K562 (cell line): ENCODE measurements around the gene HYOU1. TPM values are rescaled to one million over a fixed set of nuclear protein-coding genes. Genes with fewer than 3 reads are reported as not detected.
"Not testable (repeated sequence)": the region's sequence is repeated elsewhere in the genome, so short reads cannot be mapped to it uniquely, and the experiment has no call there.

ENCODE experiments used
- ATAC-seq: fragments of 200-7000 bp; cut with Tn5 transposase; 3 replicates; pipeline ENCODE4 v1.9.1; 2020; ENCODE audit warnings: moderate library complexity
- BruUV-seq: library from RNA; stranded (reverse); fragments of 400-500 nt; replicated peaks from 2 replicates; lab custom pipeline; 2021; lab: Mats Ljungman, UMichigan
- CTCF ChIA-PET: fragments of 300-600 bp; formaldehyde crosslinking; extraction: SDS; loops from one replicate; lab custom pipeline; 2021; ENCODE audit warnings: low intra/inter-chr PET ratio; lab: Yijun Ruan, JAX
- POLR2A ChIA-PET: fragments of 300-600, 350-650 bp; sonication (Branson Sonifier 250); formaldehyde crosslinking; extraction: SDS; loops from one replicate; lab custom pipeline; 2021; ENCODE audit warnings: antibody characterized with exemption, inconsistent platforms; lab: Yijun Ruan, JAX
- DNase-seq, 4 experiments: peaks; one replicate each; pipeline versions ENCODE4 v3.0.0 to v3.0.0-alpha.2; 2011 to 2018; ENCODE audit warnings: low spot score in 3 of 4, mixed read lengths in 3 of 4; ENCODE audit errors: extremely low read depth in 1 of 4
- FAIRE-seq: peaks from 2 replicates; lab custom pipeline; 2011; peaks lifted over from hg19 to GRCh38; lab: Jason Lieb, UNC
- H2AFZ ChIP-seq: 2 replicates; pipeline ENCODE4 v1.6.0; 2011; ENCODE audit warnings: low read depth, low read length, control low read depth, inconsistent platforms
- H3K27ac ChIP-seq: fragments of 200-600 bp; 3 replicates; pipeline ENCODE4 v1.8.0; 2011; ENCODE audit warnings: low read depth, mild to moderate bottlenecking, control low read depth, inconsistent platforms, low read length, moderate library complexity, mixed read lengths; ENCODE audit errors: extremely low read depth
- H3K27me3 ChIP-seq, 2 experiments: fragments of 300-600 bp in 1 of 2; 2 replicates in 1 of 2; 3 replicates in 1 of 2; pipeline versions ENCODE4 v1.6.0 to v1.8.0; 2011; ENCODE audit warnings: inconsistent platforms in 2 of 2, low read length in 2 of 2, mild to moderate bottlenecking in 1 of 2, mixed read lengths in 1 of 2, moderate library complexity in 1 of 2; ENCODE audit not compliant: control insufficient read depth in 2 of 2, insufficient read depth in 2 of 2
- H3K36me3 ChIP-seq: fragments of 300-600 bp; 3 replicates; pipeline ENCODE4 v1.8.0; 2011; ENCODE audit warnings: mild to moderate bottlenecking, low read length, inconsistent platforms; ENCODE audit not compliant: control insufficient read depth, insufficient read depth
- H3K4me1 ChIP-seq, 2 experiments: fragments of 200-600 bp in 1 of 2; replicated peaks in 1 of 2; 2 replicates in 1 of 2; 3 replicates in 1 of 2; pipeline versions ENCODE4 v1.5.1 to v1.8.0; 2011; ENCODE audit warnings: inconsistent platforms in 2 of 2, low read length in 2 of 2, mild to moderate bottlenecking in 1 of 2, mixed read lengths in 1 of 2, moderate library complexity in 1 of 2; ENCODE audit not compliant: control insufficient read depth in 2 of 2, insufficient read depth in 2 of 2
- H3K4me2 ChIP-seq: 2 replicates; pipeline ENCODE4 v1.6.1; 2011; ENCODE audit warnings: low read length, control low read depth, inconsistent platforms, mixed read lengths; ENCODE audit not compliant: insufficient read depth
- H3K4me3 ChIP-seq: fragments of 200-600 bp; sonication (generic), shearing (Covaris generic); 2 replicates; pipeline ENCODE4 v1.5.1; 2016; ENCODE audit warnings: control low read depth, inconsistent platforms
- H3K79me2 ChIP-seq: fragments of 200-600 bp; 3 replicates; pipeline ENCODE4 v1.8.0; 2011; ENCODE audit warnings: low read length, inconsistent platforms; ENCODE audit not compliant: control insufficient read depth, insufficient read depth
- H3K9ac ChIP-seq, 2 experiments: 2 replicates each; pipeline versions ENCODE4 v1.6.0 to v1.6.1; 2011; ENCODE audit warnings: low read depth in 2 of 2, low read length in 2 of 2, control low read depth in 1 of 2, inconsistent platforms in 1 of 2, mild to moderate bottlenecking in 1 of 2, mixed read lengths in 1 of 2; ENCODE audit not compliant: insufficient read depth in 1 of 2
- H3K9me1 ChIP-seq: one replicate; pipeline ENCODE4 v1.6.0; 2011; ENCODE audit warnings: inconsistent platforms, mild to moderate bottlenecking, low read length, moderate library complexity; ENCODE audit not compliant: control insufficient read depth, insufficient read depth
- H3K9me3 ChIP-seq: replicated peaks from 2 replicates; pipeline ENCODE4 v1.5.1; 2011; ENCODE audit warnings: low read depth, low read length, inconsistent platforms; ENCODE audit not compliant: control insufficient read depth, insufficient read depth
- H4K20me1 ChIP-seq: replicated peaks from 2 replicates; pipeline ENCODE4 v1.6.1; 2011; ENCODE audit warnings: low read length, inconsistent platforms, mixed read lengths; ENCODE audit not compliant: control insufficient read depth, insufficient read depth
- EHMT2 ChIP-seq: fragments of 450-650 bp; IDR thresholded peaks from 2 replicates; pipeline ENCODE4 v1.6.1; 2018; ENCODE audit warnings: antibody characterized with exemption
- FOSL1 ChIP-seq: fragments of 200-800 bp; sonication (Bioruptor generic); conservative IDR thresholded peaks from 2 replicates; pipeline ENCODE4 v1.6.1; 2016; ENCODE audit warnings: missing genetic modification characterization, missing compliant biosample characterization
- HMGN3 ChIP-seq: IDR thresholded peaks from 2 replicates; pipeline ENCODE4 v1.6.1; 2011; ENCODE audit warnings: borderline replicate concordance, low read depth, mild to moderate bottlenecking, mixed read lengths, low read length; ENCODE audit not compliant: insufficient read length; ENCODE audit errors: extremely low read depth
- JUND ChIP-seq, 2 experiments: IDR thresholded peaks; 2 replicates in 1 of 2; 3 replicates in 1 of 2; pipeline ENCODE4 v1.6.1; 2011; ENCODE audit warnings: borderline replicate concordance in 2 of 2, low read depth in 2 of 2, low read length in 2 of 2, improper control_type of control experiment in 1 of 2, missing biosample characterization in 1 of 2, missing genetic modification characterization in 1 of 2, missing genetic modification reagents in 1 of 2
- MTA2 ChIP-seq: fragments of 450-650 bp; IDR thresholded peaks from 2 replicates; pipeline ENCODE4 v1.6.1; 2016; ENCODE audit warnings: low read depth
- NFE2 ChIP-seq: IDR thresholded peaks from 2 replicates; pipeline ENCODE4 v1.6.1; 2014; ENCODE audit warnings: antibody characterized with exemption, low read depth
- RB1 ChIP-seq: fragments of 450-650 bp; IDR thresholded peaks from 2 replicates; pipeline ENCODE4 v1.6.1; 2017; ENCODE audit warnings: low read depth, mild to moderate bottlenecking
- SMARCA5 ChIP-seq: fragments of 450-650 bp; IDR thresholded peaks from 2 replicates; pipeline ENCODE4 v1.6.1; 2016
- ZEB2 ChIP-seq: fragments of 450-650 bp; IDR thresholded peaks from 2 replicates; pipeline ENCODE4 v1.6.1; 2016
- ZNF124 ChIP-seq: sonication (generic); formaldehyde crosslinking; IDR thresholded peaks from 2 replicates; pipeline ENCODE4 v1.8.1; 2022; ENCODE audit warnings: missing genetic modification reagents
- ZNF316 ChIP-seq: fragments of 450-650 bp; IDR thresholded peaks from 2 replicates; pipeline ENCODE4 v1.6.1; 2016
- WGBS: fragments of 100-300 bp; shearing (Covaris generic); methylation state at CpG from one replicate; pipeline ENCODE4 v1.1.6; 2016; ENCODE audit warnings: low coverage, mixed read lengths; ENCODE audit not compliant: insufficient coverage; ENCODE audit errors: missing lambda C conversion rate; 5-methylcytosine and 5-hydroxymethylcytosine counted together
- in situ Hi-C: fragments of 300-500 bp; cut with MboI; formaldehyde crosslinking; loops from 4 replicates; pipeline ENCODE4 v1.15.0; 2018; ENCODE audit warnings: inconsistent platforms, mixed read lengths
- intact Hi-C: fragments of 100-400 bp; cut with micrococcal nuclease; formaldehyde crosslinking; loops from 2 replicates; pipeline ENCODE4 v1.14.2; 2022
- polyA plus RNA-seq, 8 experiments: library from polyadenylated mRNA; depleted of rRNA in 4 of 8; stranded (reverse) in 5 of 8; unstranded in 3 of 8; fragments of >200 nt; fragmentation: Nextera tagmentation in 2 of 8; fragmentation: Illumina TruSeq in 1 of 8; extraction: Ambion mirVana in 2 of 8; extraction: Trizol in 1 of 8; gene quantifications; 2 replicates each; pipeline versions ENCODE4 v1.2.1 to v1.2.3, GENCODE V29; 2011 to 2014; ENCODE audit warnings: inconsistent platforms in 1 of 8, missing spikeins in 1 of 8
- total RNA-seq, 7 experiments: library from RNA; depleted of rRNA in 6 of 7; stranded (reverse); fragments of >200 nt in 6 of 7; fragmentation: Illumina TruSeq in 2 of 7; extraction: Trizol in 2 of 7; gene quantifications; 2 replicates each; pipeline versions ENCODE4 v1.2.1 to v1.2.3, GENCODE V29; 2011 to 2021; ENCODE audit warnings: low replicate concordance in 1 of 7

Gene HYOU1
- total and polyA plus RNA-seq, 9 of the 15 experiments (the other 6 are each of a cell fraction or from before 2014, with no cell fraction given) = 19.5 to 197 (median 128) TPM

GRCh38 chr11:119041821-119042514 is 15.0 kb downstream of the HYOU1 start (continued):
- TF ChIP-seq SMARCA5 (no peak), ZEB2 (0 out of 2 replicates have a peak, but pooled peaks have one; percentile 18), EHMT2 (no peak), MTA2 (no peak), JUND (IDR thresholded peaks at IDR 0.05; ENCODE audit: borderline replicate concordance, low read depth, low read length) (0 out of 2 replicates have a peak, but pooled peaks have one; percentile 16), JUND (tag; IDR thresholded peaks at IDR 0.05; ENCODE audit: borderline replicate concordance, low read depth, low read length) (no peak), NFE2 (peak; percentile 43; the same call in 1 of the 2 replicates), ZNF316 (peak; percentile 87), HMGN3 (no peak), ZNF124 (CRISPR knock-in tag) (no peak), FOSL1 (tag) (peak; percentile 50)

GRCh38 chr11:119039471-119039870 is 17.5 kb downstream of the HYOU1 start:
- in situ Hi-C loops = not testable (repeated sequence)

More at GRCh38 chr11:119039471-119039870, 17.5 kb downstream of the HYOU1 start:
- H3K4me1 ChIP-seq, BruUV-seq, intact Hi-C loops, H3K27me3 ChIP-seq, H3K4me3 ChIP-seq, H3K9ac ChIP-seq, H3K79me2 ChIP-seq, H3K36me3 ChIP-seq, H3K9me3 ChIP-seq, FAIRE-seq, H4K20me1 ChIP-seq, H3K4me2 ChIP-seq, ATAC-seq: not testable (repeated sequence)
- POLR2A ChIA-PET = interaction anchor here (2.0 kb wide), 1 partner anchor 16 kb away, joined by 12 read pairs; no protein-coding TSS in a partner anchor
- peak overlapping the region; percentile 88 for H2AFZ ChIP-seq
- WGBS = 37% methylated on average over 5 of the region's 11 CpGs
- 0 out of 2 replicates have a peak, but pooled peaks have one; percentile 22 for TF ChIP-seq RB1
- TF ChIP-seq, all 486 proteins: peak for 1; not testable (repeated sequence) for 485
- CTCF ChIA-PET, H3K9me1 ChIP-seq, DNase-seq: not testable (repeated sequence)
- H3K27ac ChIP-seq = 0 out of 3 replicates have a peak overlapping the region, but pooled peaks have one; percentile 39
